Suppressor macrophage (primary cell): ENCODE results near the gene DGCR6L.
"Not testable (repeated sequence)": the region's sequence is repeated elsewhere in the genome, so short reads cannot be mapped to it uniquely, and the experiment has no call there.

Source experiments
- DNase-seq, 4 experiments: peaks; one replicate each; pipeline ENCODE4 v3.0.0-alpha.2; 2020 to 2022

Gene DGCR6L

DNA sequence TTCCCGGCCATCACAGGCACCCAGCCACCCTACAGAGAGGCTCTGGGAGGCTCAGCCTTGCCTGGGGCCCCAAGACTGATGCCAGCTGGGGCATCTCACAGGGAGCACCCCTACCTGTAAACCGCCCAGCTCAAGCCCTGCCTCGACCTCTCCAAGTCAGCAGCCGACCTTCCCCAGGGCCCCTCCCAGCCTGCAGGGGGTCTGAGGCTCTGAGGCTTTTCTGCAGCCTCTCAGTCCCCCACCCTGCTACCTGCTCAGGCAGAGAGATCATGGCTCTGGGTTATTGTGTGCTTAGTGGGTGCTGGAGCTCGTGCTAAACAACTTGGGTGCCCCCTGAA lies 28.6 kb downstream of the DGCR6L start:
- DNase-seq, result no peak

DNA sequence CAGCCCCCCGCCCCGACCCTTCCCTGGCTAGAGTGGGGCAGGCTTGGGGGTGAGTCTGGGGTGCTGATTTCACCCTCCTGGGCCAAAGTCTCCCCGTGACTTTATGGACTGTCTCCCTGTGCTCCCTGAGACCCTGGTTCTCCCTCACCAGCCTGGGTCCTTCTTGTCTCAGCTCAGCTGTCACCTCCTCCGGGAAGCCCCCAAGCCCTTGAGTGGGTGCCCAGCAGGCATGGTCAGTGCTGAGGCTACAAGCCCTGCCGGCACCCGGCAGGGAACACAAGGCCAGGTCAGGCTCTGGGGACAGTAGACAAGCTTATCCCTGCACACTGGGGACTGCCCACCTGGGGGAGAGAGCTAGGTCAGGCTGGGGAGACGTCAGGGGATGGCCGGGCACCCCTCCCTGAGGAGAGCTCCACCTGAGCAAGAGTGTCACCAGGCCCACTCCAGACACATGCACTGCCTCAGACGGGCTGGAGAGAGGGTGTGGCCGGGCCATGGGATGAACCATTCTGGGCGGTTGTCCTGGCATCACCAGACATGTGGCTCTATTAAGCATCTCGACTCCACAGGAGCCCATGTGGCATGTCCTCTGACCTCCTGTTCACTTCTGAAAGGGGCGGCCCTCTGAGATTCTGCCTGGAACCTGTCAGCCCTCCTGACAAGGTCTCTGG lies 29.1 kb downstream of the DGCR6L start:
- no peak for DNase-seq

DNA sequence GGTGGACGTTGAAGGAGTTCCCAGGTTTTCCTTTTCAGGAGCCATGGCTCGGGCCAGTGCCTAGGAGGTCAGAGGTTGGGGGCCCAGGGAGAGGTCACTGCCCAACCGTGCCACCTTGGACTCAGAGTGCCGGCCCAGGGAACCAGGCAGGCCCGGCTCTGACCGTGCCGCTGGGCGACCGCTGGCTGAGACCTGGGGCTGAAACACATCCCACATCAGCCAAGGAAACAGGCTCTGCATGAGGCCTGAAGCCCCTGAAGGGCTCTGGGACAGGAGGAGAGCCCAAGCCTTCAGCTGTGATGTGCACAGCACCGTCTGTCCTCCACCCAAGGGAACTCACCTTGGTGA lies 29.8 kb downstream of the DGCR6L start:
- DNase-seq, result no peak

DNA sequence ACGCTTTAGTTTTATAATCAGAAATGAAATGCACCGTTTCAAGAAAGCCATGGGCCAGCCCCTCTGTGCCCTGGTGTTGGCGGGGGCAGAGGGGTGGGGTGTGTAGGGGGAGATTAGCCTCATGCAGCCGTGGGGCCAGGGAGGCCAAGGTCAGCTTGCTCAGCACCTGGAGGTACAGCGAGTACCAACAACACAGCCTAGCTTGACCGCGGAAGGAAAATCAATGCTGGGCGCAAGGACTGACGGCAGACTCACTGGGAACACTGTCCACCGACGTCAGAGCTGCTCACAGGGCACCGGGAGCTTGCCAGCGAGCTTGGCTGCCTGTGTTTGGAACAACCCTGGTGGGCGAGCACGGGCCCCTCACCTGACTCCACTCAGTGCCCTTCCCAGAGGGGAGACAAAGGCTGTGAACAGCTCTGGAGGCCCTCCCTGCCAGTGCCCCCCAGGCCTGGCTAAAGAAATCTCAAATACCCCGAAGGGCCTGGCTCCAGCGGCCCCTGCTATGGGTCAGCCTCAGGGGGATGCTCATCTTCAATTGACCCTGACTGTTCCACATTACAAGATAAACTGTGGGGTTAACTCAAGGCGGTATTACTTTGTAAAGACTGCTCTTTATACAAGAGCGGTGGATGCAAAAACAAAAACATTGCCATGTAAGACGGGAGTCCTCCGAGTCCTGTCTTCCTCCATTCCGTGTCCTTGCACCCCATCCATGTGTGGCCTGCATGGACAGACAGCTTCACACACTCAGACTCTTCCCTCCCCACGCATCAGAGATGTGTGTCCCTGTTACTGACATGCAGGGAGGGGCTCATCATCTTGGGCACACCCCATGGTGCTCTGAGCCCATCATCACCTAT lies 30.4 kb downstream of the DGCR6L start:
- DNase-seq, result not testable (repeated sequence)

DNA sequence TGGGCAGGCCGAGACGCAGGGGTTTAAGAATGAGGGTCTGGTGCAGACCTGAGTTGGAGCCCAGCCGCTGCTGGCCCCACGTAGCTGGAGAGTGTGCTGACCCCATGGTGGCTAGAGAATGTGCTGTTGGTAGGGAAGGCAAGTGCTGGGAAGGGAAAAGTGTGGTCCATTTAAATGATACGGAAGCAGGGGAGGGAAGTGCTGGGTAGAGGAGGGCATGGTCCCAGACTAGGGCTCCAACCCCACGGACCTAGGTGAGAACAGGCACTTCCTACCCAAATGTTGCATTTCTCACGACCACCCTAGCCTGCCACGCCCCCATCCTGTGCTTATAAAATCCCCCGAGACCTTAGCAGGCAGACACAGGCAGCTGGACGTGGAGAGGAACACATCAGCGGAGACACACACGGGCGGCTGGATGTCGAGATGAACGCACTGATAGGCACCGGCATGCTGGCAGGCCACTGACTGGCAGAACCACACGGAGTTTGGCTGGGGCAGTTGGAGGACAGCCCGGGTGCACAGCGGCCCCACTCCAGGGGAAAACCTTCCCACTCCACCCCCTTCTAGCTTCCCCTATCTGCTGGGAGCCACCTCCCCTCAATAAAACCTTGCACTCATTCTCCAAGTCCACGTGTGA lies 33.0 kb downstream of the DGCR6L start:
- DNase-seq, result not testable (repeated sequence)

DNA sequence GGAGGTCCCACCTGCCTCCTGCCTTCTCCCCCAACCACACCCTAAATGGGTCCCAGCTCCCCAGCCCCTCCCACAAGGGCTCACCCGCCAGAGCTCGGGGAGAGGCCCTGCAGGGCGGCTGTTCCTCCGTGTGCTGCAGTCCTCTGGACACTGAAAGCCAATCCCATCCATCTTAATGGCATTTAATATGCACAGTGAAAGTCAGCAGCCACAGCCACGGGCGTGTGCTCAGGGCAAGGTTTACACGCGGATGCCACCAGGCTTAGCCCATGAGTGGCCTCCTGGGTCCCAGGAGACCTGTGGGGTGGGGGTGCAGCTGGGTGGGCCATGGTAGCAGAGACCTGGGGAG lies 33.6 kb downstream of the DGCR6L start:
- not testable (repeated sequence) for DNase-seq

DNA sequence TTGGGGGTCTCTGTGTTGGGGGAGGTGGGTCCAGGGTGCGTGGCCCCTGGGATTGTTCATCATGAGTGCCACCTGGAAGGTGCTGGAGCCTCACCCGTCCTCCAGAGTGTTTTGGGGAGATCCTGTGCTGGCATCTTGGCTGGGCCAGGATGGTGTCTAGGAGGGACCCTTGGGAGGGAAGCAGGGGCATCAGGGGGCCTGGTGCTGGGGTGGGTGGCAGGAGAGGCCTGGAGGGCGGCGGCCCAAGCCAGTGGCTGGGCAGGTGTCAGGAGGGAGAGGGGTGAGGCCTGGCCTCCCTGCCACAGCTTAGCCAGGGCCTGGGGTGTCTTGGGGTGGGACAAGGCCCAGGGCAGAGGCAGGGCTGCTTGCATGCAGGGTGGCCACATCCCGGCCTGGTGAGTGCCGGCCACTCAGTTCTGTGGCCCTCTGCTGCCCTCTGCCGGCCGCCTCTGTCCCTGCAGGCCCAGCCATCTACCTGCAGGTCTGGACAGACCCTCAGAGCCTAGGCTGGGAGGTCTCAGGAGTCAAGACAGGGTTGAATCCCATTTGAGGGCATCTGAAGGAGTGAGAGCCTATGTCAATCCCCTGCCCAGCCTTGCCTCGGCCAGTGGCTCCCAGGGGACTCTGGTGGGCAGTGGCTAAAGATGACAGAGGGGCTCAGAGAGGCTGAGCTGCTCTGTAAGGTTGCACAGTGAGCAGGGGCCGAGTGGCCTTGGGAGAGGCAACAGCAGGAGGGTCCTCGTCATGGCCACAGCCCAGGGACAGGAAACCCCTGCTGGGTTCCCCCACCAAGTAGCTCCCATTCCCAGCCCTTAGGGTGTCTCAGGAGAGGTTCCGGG lies 34.2 kb downstream of the DGCR6L start:
- DNase-seq, result peak; percentile 59 to 83 (median 78)

DNA sequence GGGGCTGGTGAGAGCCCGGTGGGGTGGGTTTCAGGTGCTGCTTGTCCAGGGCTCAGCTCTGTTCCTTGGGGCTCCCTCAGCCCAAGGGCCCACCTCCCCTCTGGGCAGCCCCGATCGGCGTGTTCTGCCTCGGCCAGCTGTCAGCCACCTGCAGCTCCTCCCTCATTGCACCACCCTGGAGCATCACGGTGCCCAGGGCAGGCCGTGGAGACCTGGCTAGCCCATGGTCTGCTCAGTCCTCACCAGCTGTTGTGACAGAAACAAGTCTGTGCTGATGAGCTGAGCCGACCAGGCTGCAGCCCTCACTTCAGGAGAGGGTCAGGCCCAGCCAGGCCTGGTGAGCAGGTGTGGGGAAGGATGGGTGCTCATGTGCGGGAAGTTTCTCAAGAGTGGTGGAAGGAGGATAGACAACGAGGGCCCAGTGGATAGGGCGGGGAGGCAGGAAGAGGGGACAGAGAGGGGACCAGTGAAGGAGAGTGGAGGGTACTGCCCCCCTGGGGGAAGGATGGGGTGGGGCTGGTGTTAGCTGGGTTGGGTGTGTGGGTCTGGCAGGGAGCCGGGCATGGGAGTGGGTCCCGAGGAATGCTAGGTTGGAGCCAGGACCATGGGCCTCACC lies 35.3 kb downstream of the DGCR6L start:
- no peak for DNase-seq

DNA sequence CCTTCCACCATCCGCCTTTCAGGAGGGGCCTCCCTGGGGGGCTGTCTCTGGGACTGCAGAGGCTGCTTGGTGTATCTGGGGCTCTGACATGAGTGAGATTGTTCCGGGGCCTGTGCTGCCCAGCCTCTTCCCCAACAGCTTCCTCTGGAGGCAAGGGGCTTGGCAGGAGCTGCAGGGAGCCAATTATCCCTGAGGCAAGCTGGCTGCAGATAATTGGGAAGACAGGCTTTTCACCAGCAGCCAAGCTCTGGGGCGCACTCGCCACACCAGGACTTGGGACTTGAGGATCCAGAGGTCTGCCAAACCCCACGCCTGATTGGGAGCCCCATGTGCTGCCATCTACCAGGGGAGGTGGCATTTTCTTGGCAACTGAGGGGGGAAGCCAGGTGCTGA lies 36.2 kb downstream of the DGCR6L start:
- DNase-seq, result no peak

DNA sequence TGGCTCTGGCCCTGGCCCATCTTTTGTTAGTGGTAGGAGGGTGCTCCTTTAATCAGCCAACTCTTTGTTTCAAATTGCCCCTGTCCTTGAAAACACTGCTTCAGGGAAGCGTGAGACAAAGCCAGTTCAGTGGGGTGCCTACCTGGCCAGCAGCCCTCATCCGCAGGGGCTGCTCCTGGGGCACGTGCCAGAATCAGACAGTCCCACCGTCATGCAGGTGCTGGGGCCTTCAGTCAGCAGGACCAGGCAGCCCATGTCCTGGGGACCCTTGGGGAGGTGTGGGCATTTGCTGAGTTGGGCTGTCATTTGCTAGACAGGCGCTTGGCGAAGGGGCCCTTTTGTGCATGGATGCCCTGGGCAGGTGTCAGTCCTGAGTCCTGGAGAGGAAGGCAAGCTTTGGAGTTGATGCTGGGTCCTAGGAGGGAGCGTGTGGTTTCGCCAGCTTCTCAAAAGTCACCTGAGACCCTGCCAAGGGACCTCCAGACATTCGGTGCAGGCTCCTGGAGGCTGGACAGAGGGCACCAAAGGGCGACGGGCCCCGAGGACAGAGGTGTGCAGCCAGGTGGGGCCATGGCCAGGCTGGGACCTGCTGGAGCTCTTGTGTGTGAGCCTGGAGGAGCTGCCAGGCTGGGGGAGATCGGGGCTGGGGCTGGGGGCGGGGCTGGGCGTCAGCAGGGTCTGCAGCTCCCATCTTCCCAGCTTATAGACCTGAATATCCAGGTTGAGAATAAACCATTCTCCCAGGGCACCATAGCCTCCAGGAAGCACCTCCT lies 36.8 kb downstream of the DGCR6L start:
- no peak for DNase-seq

DNA sequence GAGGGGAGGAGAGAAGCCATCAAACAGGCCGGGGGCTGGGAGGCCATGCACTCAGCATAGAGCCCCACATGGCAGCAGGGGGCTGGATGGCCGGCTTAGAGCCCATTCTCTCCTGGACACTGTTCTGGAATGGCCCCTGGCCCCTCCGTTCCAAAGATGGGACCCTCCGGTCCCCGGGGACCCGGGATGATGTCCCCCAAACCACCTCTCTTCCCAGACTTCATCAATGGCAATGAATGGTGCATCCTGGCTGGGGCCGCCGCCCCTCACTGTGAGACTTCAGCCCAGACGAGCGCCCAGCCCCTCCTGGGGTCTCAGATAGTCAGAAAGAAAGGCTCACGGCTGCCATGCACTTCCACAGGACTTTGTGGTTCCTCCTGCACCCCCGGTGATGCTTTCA lies 38.0 kb downstream of the DGCR6L start:
- DNase-seq, result no peak

DNA sequence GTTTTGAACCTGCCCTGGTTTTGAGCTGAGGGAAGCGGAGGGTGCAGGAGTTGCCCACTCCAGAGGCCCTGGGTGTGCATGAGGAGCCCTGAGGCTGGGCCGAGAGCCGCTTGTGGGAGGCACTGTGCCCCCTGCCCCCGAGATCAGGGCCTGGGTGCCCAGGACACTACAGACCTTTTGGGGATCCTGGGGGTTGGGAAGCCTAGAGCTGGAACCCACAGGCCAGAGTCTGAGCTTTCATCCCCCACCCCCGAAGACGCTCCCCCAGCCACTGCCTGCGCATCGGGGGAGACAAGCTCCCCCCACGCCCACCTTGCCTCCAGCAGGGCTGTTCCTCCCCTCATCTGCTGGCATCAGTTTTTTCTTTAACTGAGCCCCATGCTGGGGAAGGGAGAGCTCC lies 38.4 kb downstream of the DGCR6L start:
- DNase-seq, result not testable (repeated sequence)

DNA sequence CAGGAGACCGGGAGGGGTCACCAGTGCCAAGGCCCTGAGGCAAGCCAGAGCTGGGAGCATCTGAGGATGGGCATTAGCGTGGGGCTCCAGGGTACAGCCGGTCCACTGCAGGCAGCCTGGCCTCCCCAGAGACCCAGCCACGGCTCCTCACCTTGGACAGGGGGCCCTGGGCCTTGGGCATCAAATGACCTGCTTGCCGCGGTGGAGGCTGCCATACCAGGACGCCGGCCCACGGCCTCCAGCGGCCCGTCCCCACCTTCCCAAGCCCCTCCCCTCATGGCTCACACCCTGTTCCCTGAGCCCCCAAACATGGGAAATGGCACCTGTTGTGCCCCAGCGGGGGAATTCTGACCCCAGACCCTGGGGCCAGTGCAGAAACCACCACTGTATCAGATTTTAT lies 39.0 kb downstream of the DGCR6L start:
- DNase-seq, result no peak

DNA sequence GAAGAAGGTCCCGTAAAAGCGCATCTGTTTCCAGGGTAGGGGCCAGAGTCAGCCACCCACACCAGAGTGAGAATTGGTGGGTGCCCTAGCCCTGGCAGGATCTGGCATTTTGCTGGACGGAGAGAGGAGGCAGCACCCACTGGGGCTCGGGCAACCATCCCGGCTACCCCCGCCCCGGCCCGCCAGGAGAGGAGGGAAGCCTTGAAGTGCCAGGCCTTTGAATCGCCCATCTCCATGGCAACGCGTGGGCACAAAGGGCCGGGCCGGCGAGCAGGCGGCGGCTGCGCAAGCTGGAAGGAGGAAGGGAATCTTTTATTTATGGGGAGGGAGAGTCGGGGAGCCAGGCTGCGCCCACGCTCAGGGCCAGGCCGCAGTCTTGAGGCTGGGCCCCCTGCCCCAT lies 39.7 kb downstream of the DGCR6L start:
- not testable (repeated sequence) for DNase-seq

DNA sequence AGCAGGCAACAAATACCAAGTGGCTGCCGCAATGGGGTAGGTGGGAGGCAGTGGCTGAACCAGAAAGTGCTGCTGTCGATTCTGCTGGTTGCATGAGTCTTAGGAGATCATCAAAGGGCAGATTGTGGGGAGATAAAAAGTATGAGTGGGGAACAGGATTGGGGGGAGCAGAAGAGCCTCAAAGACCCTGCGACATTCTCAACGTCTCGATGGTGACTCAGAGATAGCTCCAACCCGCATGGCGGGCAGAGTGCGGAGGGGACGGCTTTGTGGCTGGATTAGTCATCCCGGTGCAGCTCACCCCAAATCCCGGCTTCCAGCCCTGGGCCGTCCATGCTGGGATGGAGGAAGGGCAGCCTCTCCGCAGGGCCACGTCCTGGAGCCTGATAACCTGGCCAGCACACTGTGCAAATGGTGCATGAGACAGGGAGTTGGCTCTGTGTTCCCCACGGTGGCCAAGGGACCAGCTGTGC lies 40.2 kb downstream of the DGCR6L start:
- no peak for DNase-seq

DNA sequence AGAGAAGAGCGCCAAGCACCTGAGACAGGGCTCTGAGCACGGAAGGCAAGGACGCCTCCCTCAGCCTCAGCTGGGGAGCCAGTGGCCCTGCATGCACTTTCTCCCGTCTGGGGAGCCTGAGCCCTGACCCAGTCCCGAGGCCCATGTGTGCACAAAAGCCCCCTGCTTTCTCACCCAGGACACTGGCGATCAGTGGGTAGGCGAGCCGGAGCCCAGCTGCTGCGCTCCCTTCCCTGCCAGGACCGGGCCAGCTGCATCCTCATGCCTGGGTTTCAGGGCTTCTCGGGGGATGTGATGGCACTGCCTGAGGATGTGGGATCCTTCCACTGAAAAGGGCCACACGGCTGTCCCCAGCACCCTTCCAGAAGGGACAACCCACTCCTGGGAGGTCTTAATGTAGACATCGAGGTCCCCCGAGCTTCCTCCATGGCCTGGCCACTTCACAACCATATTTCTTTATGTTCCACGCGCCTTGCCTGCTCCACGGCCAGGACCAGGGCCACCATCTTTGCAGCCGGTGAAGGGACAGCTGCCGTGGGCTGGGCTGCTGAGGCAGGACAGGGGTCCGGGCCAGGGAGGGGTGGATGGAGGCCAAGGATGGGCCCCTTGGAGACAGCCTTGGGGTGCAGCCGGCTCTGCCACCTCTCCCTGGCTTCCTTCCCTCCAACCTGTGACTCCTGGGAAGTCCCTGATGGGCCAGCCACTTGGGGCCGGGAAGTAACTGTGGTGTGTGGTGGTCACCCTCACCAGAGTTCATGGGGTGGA lies 41.0 kb downstream of the DGCR6L start:
- not testable (repeated sequence) for DNase-seq

DNA sequence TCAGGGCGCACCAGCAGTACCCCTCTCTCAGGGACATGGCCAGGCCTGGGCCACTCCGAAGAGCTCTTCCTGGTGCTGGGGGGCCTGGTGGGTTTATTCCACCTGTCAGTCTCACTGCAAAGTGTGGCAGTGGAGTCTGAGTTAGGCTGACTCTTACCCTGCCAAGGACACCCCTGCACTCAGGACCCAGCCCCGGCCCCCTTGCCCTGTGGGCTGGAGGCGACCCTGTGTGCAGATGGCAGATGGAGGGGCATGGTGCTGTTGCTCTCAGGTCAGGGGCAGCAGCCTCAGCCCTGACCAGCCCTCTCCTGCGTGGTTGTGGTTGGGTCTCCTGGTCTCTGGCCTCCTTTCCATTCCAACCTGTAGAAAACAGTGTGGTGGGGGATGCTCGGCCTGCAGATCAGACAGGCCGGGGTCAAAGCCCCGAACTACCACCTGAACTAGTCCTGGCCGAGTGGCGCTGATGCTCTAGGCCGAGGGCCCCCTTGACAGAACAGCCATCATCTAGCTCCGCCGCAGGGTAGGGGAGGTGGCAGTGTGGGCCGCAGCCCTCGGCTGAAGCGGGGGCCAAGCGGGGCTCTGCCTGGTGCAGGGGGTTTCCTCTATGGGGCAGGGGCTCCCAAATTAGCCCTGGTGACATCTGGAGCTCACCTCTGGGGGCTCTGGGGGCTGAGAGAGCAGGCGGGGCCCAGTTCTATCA lies 41.8 kb downstream of the DGCR6L start:
- DNase-seq, result not testable (repeated sequence)

DNA sequence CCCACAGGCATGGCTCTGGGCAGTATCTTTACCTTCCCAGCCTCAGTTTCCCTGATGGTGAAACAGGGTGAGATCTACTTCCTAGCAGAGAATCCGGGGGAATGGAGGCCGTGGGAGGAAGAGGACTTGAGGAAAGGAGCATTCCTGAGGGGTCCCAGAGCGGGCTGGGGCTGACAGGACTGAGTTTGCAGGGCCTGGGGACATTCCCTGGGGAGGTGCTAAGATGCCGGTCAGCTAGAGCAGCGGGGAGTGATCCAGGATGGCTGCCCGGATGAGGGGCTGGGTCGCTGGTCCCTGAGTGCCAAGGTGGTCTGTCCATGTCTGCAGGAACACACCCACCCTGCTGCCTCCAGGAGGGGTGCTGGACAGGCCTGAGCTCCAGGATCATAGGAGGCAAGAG lies 43.4 kb downstream of the DGCR6L start:
- no peak for DNase-seq

DNA sequence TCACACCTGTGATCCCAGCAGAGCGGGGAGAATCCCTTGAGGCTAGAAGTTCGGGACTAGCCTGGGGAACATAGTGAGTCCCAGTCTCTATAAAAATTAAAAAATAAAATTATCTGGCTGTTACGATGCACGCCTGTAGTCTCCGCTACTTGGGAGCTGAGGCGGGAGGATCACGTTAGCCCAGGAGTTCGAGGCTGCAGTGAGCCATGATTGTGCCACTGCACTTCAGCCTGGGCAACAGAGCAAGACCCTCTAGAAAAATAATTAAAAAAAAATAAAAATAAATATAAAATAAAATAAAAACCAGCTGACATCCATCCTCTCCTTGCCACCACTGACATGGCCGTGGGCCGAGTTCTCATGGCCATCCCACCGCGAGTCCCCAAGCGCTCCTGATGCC lies 44.0 kb downstream of the DGCR6L start:
- no peak for DNase-seq

DNA sequence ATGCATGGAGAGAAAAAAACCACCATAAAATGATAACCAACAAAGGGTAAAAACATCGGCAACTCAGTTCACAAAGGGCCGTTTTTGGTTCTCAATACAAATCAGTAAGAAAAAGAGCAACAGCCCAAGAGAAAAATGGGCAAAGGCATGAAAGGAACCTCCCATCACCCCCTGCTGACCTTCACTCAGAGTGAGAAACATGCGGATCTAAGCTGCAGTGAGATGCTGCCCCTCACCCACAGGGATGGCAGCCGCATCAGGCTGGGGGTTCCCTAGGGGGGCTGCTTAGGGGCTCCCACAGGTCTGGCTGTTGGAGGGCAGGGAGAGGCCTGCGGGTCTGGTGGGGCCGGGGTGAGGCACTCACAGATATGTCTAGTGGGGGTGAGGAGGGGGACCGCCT lies 44.5 kb downstream of the DGCR6L start:
- DNase-seq, result not testable (repeated sequence)
